Measurements from ENCODE around the gene INTS1. TPM values are rescaled to one million over a fixed set of nuclear protein-coding genes. Genes with fewer than 3 reads are reported as not detected.
"Not testable (repeated sequence)": the region's sequence is repeated elsewhere in the genome, so short reads cannot be mapped to it uniquely, and the experiment has no call there.

Gene INTS1
- total RNA-seq, 1 donor from 2014 or later, result 56.3 TPM

DNA sequence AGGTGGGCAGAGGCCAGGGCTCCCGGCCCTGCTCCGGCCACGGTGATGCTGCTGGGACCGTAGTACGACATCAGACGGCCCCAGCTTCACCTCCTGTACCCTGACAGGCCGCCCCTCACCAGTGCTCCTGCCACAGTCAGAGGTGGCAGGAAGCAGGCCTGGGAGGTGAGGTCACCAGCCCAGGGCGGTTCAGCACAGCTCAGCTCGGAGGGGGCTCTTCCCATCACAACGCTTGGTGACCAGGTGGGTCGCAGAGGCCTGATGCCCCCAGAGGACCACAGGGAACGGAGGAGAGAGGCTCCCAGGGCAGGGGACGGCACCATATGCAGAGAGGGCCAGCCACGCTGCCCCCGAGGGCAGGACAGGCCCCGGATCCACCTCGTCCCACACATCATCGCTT lies 53.8 kb downstream of the INTS1 start:
- no peak for DNase-seq (ENCODE audit: low spot score)

DNA sequence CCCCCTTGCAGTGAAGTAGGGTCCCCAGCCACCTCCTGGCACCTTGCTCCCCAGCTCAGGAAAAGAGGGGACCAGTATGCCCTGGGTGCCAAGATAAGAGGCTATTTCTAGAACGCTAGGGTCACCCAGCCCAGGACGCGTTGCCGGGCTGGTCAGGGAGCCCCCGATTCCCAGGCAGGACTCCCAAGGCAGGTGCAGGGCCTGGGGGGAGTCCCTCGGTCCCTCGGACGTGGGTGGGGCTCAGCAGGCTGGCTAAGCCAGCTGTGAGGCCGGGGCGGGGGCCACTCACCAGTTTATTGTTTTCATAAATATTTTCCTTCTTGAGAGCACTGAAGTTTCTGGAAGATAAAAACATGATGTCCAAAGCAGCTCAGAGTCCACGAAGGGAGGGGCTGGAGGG lies 54.2 kb downstream of the INTS1 start:
- no peak for DNase-seq (ENCODE audit: low spot score)

DNA sequence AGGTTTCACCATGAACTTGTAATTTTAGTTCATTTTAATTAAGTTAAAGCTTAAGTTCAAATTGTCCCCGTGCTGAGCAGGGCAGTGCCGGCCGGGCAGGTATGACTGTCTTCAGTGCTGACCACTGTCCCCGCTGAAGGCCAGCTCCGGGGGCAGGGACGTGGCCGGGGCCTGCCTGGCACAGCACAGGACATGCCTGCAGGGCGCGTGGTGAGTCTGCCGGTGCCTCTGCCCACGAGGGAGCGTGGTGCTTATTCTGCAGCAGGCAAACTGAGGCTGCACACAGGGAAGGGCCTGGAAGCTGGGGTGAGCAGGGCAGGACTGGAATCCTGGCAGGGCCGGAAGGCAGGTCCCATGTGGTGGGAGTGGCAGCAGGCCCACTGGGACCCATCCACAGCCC lies 54.7 kb downstream of the INTS1 start:
- DNase-seq (ENCODE audit: low spot score), result no peak

DNA sequence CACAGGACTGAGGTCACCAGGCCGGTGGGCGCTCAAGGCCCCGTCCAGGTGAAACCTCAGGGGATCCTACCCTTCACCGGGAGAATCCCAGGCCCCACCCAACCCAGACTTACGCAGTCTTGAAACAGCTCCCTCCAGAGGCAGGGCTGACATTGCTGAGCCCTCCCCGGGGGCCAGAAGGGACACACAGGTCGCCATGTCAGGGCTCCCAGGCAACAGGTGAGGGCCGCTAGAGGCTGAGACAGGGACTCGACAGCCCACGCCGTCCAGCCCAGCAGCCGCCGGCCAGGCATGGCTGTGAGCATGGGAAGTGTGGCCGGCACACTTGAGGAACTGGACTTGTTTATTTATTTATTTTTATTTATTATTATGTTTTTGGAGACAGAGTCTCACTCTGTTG lies 55.2 kb downstream of the INTS1 start:
- no peak for DNase-seq (ENCODE audit: low spot score)

DNA sequence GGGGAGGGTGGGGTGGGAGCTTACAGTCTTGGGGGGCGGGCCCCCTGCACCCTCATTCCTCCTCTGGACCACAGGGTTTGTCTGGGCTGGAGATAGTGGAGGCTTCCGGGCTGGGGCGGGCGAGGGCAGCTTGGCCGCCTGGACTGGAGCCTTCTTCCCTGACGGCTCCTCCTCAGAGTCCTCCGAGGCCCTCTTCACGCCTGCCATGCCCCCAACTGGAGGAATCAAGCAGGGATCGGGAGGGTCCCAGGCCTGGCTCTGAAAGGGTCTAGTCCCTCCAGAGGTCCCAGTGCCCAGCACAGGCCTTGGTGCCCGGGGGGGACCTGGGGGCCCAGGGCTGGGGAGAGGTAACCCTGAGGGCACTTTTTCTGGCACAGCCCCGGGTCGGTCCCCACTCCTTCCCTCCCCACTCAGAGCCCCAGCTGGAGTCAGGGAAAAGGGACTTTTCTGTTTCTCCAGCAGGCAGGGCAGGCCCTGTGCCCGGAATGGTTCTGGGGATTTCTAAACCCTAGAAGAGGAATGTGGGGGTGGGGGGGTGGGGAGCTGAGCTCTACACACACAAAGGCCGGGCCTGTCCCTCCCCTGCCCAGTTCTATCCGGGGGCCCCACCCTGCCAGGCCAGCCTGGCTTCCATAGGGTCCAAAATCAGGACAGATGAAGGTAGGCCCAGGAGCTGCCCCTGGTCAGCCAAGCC lies 56.5 kb downstream of the INTS1 start:
- DNase-seq (ENCODE audit: low spot score), result no peak

DNA sequence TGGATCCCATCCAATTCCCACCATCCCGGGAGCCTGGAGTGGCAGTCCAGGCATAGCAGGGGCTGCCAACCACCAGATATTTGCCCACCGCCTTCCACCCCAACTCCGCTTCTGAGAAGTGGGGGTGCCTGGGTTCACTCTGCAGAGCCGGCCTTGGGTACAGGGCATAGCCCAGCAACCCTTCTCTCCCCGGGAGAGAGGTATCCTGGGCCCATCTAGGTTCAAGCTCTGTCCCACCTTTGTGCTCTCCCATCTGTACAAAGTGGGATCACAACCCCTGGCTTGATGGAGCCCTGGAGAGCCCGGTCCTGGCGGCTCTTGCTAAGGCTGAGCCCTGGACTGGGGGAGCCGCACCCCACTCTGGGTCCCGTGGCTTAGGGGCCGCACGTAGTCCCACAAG lies 57.1 kb downstream of the INTS1 start:
- DNase-seq (ENCODE audit: low spot score), result no peak

DNA sequence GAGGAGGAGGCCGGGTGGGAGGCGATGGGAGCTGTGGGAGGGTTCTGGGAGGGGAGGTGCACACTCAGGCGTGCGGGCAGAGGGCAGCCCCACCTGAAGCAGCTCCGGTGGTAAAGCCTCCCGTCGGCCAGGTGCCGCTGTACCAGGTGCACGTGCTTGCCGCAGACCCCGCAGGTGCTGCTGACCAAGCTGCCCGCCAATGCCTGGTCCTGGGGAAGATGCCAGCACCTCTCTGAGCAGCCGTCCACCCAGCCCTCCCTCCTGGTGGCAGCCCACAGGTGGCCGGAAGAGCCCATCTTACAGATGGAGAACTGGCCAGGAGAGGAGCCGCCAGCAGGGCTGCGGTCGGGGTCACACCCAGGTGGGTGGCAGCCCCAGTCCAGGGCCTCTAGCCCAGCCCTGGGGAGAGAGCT lies 57.6 kb downstream of the INTS1 start:
- DNase-seq (ENCODE audit: low spot score), result no peak

DNA sequence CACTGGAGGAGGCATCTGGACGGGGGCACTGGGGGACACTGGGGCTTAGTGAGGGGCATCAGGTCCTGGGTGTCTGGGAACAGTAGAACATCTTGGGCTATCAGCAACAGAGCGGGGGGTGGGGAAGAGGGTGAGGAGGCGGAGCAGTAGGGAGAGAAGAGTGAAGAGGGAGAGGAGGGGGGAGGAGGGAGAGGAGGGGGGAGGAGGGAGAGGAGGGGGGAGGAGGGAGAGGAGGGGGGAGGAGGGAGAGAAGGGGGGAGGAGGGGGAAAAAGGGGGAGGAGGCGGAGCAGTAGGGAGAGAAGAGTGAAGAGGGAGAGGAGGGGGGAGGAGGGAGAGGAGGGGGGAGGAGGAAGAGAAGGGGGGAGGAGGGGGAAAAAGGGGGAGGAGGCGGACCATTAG lies 58.2 kb downstream of the INTS1 start:
- DNase-seq (ENCODE audit: low spot score), result not testable (repeated sequence)

DNA sequence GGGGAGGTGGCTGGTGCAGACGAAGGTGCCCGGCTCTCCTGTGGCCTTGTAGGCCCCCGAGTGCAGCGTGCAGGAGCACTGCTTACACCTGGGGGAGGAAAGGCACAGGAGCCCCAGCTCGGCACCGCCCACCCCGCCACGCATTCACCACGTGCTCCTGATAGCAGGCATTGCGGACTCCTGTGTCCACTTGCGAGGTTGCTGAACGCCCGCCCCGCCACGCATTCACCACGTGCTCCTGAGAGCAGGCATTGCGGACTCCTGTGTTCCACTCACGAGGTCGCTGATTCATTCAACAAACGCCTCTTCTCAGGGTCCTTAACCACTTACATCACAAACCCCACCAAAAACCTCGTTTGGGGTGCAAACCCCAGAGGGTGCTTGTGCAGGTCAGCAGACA lies 58.8 kb downstream of the INTS1 start:
- no peak for DNase-seq (ENCODE audit: low spot score)

DNA sequence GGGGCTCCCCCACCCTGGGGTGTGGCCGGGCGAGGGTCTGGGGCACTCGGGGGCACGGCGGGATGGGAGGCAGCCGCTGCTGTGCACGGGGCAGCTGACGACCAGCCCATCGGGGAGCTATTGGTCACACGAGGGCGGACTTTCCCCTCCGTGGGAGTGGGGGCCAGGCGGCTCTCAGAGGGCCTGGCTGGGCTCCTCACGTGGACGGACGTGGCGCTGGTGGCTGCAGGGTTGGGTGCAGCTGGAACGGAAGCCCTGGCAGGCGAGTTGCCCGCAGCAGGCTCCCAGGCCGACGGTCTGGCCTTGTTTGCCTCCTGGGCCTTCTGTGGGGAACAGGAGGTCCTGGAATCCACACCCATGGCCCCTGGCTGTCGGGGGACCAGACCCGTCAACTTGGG lies 59.3 kb downstream of the INTS1 start:
- no peak for DNase-seq (ENCODE audit: low spot score)

DNA sequence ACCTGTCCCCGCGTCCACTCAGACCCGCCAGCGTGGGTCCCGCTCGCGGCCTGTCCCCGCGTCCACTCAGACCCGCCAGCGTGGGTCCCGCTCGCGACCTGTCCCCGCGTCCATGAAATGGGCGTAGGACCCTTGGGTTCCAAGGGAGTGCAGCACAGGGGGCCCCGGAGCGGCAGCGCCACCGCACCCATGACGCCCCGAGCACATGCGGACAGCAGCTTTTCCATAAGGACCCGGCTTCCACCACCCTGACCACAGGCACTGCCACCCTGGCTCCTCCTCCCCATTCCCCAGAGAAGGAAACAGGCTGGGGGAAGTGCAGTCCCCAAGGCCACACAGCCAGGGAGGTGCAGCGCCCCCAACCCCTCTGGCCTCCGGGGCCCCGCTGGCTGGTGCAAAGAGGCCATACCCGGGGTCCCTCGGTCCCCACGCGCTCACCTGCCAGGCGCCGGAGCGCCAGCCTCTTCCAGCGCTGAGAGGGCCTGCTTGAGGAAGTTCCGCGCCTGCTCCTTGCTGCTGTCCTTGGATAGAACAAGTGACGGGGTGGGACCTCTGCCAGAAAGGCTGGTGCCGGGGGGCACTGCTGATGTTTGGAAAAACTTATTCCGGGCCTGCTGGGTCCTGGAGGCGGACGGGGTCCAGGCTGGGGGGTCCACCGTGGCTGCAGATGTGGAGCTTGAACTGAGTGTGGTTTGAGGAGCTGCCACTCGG lies 59.8 kb downstream of the INTS1 start:
- no peak for DNase-seq (ENCODE audit: low spot score)

DNA sequence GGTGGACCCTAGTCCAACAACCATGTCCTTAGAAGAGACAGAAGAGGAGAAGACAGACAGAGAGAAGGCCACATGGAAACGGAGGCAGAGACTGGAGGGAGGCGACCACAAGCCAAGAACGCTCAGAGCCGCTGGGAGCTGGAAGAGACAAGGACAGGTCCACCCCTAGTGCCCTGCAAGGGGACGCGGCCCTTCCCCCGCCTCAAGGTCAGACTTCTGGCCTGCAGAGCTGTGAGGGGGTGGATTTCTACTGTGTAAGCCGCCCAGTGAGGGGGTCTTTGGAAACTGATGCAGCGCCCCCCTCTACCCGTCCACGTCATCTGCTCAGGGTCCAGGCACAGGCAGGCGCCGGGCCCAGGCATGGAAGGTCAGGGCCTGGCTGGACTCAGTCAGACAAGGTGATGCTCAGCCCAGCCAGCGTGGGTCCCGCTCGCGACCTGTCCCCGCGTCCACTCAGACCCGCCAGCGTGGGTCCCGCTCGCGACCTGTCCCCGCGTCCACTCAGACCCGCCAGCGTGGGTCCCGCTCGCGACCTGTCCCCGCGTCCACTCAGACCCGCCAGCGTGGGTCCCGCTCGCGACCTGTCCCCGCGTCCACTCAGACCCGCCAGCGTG lies 60.5 kb downstream of the INTS1 start:
- not testable (repeated sequence) for DNase-seq (ENCODE audit: low spot score)

DNA sequence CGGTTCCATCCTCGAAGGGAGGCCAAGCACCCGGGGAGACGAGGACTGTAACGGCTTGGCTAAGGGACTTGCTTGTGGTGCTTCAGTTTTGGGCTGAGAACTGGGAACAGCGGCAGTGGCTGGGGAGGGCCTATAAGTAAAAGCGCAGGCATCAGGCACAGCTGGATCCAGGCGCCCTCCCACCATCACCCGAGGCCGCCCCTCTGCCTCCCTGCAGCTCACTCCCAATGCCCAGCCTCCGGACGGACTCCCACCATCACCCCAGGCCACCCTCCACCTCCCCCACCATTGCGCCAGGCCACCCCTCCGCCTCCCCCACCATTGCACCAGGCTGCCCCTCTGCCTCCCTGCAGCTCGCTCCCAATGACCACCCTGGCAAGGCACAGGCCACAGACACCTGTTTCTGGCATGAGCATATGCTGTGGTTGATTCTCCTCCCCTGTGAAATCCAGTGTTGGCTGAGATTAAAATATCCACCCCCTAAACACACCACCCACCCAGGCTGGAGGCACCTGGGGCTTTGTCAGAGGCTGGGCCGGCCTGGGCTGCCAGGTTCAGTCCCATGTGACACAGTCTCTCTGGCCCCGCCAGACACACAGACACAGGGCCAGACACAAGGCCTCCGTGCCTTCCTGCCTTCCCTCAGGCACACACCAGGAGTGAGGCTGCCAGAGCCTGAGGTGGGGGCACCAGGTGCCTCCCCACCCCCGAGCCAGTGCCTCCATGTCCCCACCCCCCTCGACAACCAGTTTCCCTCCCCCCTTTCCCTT lies 61.6 kb downstream of the INTS1 start:
- no peak for DNase-seq (ENCODE audit: low spot score)

DNA sequence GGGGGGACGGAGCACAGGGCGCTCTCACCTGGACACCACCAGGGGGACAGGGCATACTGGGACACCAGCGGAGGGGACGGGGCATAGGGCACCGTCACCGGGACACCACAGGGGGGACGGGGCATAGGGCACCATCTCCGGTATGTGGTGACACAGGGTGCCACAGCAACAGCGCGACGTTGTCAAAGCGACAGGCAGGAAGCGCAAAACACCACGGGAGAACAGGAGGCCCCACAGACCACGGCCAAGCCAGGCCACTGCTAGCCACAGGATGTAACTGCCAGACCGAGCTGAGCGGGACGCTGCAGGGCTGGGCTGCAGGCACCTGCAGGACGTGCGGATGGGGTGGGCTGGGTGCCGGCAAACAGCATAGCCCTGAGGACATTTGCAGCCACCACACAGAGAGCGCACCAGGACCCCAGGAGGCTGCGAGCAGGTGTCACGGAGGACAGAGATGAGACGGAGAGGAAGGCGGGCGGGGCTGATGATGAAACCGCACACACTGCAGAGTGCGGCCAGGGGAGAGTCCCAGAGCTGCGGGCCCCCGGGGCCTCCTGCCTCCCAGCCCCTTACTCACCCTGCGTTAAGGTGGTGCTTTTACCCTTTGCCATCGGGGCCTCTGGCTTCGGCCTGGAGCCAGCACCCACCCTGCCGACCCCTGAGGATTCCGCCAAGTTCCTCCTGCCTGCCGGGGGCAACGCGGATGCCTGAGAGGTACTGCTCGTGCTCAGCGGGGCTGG lies 62.4 kb downstream of the INTS1 start:
- no peak for DNase-seq (ENCODE audit: low spot score)

DNA sequence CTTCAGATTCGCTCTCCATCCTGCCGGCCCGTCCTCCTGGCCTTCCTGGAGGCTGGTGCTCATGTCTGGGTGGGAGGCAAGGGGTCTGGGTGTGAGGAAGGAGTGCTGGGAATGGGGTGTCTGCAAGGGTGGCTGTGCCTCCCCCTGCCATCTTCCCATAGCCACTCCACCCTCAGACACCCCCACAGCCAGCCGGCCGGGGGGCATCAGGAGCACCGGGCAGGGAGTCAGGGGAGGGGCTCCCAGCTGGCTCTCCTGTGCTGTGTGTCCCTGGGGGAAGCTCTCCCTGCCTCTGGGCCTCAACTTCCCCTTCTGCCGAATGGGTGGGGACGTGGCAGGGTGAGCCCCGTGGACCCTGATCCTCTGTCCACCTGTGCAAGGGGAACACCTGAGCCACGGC lies 63.6 kb downstream of the INTS1 start:
- DNase-seq (ENCODE audit: low spot score), result no peak

DNA sequence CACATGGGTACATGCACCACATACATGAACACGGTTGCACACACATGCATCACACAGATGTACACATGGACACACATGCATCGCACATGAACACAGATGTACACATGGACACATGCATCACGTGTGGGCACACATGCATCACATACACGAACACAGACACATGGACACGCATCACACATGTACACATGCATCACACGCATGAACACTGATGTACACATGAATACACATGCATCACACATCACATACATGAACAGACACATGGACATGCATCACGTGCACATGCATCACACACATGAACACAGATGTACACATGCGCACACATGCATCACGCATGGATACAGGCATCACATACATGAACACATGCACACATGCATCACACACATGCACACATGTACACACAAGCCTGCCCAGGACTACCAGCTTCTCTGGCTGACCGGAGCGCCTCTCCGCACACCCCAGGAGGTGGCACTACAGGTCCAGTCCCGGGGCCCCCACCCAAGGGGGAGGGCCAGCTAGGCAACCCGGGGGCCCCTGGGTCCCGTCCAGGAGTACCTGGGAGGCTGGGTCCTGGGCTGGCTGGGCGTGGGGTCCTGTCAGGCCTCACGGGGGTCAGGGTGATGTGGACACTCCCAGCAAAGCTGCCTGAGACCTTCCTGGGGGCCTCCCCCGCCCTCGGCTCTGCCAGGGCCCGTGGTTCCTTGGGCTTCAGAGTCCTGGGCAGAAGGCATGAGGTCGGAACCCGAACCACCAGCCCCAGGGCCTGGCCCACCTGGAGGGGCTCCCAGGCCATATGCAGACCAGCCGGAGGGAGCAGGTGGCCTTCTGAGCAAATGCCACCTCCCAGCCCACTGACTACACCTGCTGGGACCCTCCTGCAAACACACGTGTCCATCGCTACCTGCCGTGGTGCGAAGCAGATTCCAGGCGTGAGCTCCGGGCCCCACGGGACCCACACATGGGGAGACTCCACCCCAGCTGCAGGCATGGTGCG lies 64.5 kb downstream of the INTS1 start:
- no peak for DNase-seq (ENCODE audit: low spot score)

DNA sequence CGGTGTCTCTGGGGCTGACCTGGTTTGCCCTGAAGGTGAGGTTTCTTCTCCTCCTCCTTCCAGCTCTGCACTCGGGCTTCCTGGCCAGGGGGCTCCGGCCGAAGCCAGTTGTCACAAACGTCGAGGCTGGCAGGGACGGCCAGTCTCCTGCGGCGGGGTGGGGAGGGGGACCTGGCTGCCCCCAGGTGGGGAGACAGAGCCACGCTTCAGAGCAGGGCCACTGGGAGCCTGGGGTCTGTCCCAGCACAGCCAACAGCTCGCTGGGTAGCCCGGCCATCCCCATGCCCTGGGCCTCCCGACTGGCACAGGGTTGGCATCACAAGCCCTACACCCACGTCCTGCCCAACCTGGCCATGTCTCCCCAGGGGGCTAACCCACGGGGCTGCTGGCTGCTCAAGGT lies 65.4 kb downstream of the INTS1 start:
- DNase-seq (ENCODE audit: low spot score), result no peak

DNA sequence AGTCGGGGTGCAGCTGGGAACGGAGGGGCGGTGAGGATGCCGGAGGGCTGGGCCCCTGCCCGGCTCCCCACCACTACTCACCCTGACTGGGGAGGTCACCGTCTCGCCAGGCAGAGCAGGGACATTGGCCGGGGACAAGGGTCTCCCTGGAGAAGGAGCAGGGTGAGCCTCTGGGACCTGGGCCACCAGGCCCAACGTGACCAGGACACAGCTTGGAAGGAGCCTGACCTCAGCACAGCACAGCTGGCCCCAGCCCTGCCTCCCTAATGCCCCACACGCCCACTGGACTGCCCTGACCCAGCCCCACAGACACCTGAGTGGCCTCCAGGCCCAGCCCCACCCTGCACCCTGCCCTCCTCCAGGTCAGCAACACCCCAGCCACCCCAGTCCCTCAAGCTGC lies 66.0 kb downstream of the INTS1 start:
- DNase-seq (ENCODE audit: low spot score), result no peak

DNA sequence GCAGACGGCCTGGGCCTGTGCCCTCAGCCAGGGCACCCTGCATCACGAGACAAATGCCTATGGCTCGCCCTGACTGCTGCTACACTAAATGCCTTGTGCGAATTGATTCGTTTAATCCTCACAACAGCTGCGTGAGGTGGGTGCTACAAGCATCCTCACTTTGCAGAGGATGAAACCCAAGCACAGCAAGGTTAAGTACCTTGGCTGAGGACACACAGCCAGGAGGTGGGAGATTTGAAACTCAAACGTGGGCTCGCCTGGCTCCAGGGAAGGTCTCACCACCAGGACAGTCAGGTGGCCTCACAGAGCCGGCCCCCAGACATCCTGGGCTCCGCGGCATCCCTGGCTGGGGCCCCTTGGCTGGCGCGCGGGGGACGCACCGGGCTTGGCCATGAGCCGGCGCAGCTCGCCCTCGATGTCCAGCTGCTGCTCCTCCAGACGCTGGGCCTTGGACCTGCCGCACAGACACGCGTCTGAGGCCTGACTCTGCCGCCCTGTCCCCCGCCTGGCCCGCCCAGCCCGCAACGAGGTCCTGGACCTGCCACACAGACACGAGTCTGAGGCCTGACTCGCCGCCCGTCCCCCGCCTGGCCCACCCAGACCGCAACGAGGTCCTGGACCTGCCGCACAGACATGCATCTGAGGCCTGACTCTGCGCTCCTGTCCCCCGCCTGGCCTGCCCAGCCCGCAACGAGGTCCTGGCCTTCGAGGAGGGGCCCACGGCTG lies 66.9 kb downstream of the INTS1 start:
- no peak for DNase-seq (ENCODE audit: low spot score)
